NCI-H146 treated with DMSO at 0.1 percent for 48 hours (cell line): ENCODE measurements around the gene FLNC.

Source experiments
- DNase-seq: peaks from one replicate; lab custom pipeline; 2025; ENCODE audit not compliant: unreplicated experiment; lab: John Stamatoyannopoulos, UW

The FLNC gene

DNA sequence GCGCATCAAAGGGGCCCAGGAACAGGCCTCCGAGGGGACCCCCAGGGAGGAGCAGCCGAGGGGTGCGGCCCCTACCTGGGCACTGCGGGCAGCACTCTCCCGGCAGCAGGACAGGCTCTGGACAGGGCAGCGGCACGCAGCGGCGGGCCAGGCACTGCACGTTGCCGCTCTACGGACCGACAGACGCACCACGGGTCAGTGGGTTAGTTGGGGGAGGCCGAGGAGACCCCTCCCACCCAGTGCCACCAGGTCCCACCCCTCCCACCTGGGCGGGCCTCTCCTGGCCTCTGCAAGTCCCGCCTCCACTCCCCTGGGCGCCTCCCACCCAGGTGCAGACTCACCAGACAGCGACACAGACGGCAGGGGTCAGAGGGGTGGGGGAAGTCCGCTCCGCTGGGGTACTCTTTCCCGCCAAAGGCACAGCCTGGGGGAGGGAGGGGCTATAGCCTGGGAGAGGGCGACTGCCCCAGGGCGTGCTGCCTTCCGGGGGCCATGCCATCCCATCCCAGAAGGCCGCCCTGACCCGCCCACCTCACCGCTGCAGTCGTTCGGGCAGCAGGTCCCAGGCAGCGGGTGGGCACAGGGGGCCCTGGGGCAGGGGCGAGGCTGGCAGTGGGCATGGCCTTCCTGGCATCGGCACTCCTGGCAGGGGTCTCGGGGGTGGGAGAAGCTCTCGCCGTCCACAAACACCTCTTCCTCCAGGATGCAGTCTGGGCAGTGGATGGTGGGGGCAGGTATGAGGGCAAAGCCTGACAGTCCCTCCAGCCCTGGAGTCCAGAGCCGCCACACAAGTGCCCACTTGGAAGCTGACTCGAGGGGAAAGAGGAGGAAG lies 61.1 kb downstream of the FLNC start:
- peak; percentile 14 for DNase-seq

DNA sequence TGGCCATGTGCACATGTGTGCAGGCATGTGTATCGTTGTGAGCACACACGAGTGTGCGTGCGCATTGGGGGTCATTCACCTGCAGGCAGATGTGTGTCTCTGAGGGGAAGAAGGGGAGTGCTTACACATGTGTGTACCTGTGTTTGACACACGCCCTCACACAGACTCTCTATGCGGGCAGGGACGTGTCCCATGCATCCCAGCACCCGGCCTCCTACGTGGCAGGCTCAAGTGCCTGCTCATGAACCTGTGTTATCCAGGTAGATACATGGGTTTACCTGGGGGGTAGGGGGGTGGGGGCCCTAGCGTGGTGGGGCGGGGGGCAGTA lies 61.7 kb downstream of the FLNC start:
- DNase-seq: no peak

DNA sequence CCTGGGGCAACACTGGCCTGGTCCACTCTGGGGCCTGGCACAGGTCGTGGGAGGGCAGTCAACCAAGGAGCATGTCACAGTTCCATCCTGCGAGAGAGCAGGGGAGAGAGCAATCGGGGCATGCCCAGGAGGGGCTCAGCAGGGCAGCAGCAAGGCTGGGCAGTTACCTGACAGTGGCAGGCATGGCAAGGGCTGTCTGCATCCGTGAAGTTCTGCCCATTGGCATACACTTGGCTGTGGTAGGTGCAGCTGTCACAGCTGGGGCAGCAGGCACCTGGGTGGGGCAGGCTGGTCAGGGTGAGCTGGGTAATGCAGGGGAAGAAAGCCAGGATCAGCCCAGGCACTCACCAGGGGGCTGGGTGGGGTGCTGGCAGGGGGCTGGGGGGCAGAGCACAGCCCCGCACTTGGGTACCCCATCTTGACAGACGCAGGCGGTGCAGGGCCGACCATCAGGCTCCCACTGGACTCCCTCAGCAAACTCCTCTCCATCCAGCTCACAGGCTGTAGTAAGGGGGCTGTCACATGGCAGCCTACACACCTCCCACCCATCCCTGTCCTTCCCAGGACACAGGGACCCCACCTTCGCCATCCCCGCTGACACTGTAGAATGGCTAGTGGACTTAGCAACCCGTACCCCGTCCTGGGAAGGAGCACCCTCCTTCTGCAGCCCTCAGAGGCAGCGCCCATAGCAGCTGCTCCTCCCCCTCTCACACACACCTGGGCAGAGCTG lies 62.5 kb downstream of the FLNC start:
- DNase-seq: no peak

DNA sequence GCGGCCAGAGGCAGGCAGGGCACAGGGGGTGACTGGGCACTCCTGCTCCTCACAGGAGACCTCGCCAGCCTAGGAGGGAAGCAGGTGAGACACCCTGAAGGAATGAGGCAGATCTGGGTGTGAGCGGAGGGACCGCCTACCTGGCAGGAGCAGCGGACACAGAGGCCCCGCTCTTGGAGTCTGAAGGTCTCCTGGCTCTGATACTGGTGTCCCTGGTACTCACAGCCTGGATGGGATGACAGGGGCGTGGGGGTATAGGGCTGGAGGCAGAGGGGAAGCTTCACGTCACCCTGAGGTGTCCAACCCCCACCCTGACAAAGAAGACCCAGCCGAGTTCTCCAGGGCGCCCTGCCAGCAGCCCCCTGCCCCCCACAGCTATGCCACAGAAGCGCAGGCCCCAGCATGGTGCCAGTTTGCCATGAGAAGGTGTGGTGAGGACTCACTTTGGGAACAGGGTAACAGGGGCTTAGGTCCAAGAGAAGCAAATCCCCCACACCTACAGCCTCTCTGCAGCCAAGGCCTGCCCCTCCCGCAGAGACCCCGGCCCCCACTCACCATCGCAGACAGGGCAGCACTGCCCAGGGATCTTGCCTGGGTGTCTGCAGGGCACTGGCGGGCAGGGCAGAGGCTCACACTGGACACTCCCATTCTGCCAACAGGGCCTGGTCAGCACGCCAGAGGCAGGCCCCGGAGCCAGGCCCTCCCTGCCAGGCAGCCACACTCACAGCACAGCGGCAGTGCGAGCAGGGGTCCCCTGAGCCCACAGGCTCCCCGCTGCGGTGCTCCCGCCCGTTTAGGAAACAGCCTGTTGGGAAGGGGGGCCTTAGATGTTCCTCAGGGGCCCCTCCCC lies 63.3 kb downstream of the FLNC start:
- no peak for DNase-seq

DNA sequence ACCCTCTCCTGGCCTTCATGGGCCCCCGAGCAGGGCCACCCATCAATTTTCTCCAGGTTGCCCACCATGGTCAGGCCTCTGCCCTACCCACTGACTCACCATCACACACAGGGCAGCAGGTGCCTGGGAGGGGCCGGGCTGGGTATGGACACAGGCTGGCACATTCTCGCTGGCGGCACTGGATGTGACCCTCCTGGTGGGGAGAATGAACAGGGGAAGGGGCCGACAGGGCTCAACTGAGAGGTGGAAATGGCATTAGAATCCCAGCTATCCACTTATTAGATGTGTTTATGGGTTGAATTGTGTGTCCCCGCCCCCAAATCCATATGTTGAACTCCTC lies 63.9 kb downstream of the FLNC start:
- no peak for DNase-seq

DNA sequence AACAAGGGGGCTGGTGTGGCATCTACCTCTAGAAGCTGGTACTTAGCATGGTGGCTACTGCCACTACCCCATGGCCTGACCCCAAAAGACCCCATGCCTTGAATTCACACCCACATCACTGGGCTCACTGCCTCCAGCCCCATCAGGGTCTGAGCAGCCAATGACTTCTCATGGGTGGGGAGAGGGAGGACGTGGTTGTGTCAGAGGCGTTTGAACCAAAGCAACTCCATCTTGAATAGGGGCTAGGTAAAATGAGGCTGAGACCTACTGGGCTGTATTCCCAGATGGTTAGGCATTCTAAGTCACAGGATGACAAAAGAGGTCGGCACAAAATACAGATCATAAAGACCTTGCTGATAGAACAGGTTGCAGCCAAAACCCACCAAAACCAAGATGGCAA lies 65.1 kb downstream of the FLNC start:
- DNase-seq: no peak

DNA sequence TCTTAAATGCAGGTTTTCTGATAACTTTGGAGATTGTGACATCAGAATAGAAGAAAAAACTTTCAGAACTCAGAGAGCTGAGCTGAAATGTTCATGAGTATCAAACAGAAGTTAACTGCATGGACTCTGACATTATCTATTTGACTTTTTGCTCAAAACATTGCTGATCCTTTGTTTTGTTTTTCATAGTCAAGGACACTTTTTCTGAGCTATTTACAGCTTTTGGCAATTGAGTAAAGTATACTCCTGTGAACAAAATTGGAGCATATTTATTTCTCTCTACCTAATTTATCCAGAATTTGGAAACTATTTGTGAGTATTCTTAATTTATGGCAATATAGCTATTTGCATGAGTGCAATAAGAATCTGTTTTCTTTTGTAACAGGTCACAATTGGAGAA lies 69.2 kb downstream of the FLNC start:
- DNase-seq: no peak

DNA sequence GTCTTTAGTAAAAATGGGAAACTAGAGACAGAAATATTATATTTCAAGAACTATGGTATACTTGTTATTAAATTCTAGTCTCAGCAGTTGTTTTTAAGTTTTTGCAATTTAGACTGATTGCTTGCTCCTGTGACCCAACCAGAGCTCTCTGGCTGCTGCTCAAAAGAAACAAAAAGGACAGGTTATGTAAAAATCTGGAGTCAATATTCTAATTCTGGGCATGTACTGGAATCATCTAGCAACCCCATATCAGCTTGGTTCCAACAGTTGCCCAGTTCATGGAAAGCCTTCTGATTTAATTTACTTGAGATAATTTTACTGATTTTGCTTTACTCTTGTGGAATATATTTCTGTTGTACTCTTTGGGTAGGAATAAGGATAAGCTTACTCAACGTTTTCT lies 70.0 kb downstream of the FLNC start:
- DNase-seq: no peak

DNA sequence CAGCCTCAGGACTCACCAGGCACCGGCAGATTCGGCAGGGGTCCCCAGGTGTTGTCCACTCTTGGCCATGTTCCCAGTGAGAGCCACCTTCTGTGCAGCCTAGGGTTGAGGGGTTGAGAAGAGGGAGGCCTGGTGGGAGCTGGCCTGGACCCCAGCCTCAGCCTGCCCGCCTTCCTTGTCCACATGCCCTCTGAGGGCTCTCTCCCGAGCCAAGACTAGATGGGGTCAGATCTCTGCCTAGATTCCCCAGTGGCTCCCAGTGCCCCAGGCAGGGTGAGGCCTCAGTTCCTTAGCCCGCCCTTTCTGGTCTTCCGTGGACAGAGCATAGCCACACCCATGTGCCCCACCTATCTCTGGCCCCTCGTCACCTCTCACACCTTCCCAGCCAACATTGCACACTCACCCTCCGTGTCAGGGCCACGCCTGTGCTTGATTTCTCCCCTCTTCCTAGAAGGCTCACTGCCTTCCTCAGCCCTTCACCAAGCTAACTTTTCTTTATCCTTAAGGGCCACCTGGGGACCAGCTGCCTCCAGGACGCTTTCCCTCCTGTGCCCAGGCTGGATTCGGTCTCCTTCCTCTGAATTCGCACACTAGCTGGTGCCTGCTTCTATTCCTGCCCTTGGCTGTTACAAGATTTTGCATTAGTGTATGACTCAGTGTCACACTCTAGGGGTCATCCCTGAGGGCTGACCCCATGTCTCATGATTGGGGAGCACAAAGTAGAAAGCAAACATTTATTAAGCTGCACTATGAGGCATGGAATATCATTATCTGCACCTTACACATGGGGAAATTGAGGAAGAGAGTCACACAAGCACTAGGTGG lies 72.8 kb downstream of the FLNC start:
- no peak for DNase-seq

DNA sequence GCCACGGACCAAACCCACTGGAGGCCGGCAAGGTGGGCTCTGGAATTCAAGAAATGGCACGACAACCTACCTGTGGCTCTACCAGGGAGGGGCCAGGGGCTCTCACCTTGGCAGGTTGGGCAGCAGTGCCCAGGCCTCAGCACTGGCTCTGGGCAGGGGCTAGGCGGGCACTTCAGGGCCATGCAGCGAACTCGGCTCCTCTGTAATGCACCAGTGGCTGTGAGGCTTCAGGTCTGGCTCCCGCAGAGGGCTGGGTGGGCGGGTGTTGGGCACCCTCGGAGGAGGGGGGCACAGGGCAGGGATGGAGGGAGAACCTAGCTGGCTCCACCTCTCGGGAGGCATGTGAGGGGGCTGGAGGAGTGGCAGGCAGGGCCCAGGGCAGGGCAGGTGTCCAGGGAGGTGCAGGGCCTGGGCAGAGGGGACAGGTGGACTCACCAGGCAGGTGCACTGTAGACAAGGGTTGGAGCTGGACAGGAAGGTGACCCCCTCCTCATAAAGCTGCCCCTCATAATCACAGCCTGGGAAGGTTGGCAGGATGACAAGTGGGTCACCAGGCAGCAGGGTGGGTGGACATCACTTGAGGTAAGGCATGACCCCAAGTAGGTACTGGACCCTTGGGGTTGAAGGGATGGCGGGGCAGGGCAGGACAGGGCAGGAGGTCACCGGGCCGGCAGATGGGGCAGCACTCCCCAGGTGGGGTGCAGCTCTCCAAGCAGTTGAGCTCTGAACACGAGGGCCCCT lies 73.6 kb downstream of the FLNC start:
- no peak for DNase-seq

DNA sequence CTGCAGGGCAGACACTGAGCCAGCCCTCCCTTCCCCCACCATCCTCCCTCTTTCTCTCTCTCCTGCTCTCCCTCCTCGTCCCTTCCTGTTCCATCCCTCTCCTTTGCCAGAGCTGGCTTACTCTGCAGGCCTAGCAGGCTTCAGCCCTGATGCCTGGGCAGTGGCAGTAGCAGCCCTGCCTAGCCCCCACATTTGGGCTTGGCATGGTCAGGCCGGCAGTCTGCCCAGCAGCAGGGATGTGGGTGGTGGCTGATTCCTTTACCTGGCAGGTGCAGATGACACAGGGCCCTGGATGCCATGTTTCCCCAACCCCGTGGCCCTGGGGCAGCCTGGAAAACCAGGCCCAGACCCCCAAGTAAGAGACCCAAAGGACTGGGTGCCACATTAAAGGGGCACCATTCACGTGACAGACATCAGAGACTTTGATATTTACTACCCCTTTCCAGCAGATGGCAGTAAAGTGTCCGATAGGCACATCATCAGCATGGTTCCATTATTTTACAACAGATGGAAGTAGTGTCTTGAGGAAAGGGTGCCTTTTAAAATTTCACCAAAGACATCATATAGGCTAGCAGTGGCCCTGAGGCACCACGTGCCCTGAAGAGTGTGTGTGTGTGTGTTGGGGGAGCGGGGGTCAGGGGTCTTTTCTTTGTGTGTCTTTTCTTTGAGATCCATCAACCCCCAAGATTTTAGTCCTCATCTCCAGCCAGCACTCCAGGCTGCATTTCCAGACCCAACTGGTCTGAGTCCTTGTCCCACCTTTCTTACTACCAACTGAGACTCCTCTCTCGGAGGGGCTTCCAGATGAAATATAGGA lies 74.4 kb downstream of the FLNC start:
- peak; percentile 47 for DNase-seq

DNA sequence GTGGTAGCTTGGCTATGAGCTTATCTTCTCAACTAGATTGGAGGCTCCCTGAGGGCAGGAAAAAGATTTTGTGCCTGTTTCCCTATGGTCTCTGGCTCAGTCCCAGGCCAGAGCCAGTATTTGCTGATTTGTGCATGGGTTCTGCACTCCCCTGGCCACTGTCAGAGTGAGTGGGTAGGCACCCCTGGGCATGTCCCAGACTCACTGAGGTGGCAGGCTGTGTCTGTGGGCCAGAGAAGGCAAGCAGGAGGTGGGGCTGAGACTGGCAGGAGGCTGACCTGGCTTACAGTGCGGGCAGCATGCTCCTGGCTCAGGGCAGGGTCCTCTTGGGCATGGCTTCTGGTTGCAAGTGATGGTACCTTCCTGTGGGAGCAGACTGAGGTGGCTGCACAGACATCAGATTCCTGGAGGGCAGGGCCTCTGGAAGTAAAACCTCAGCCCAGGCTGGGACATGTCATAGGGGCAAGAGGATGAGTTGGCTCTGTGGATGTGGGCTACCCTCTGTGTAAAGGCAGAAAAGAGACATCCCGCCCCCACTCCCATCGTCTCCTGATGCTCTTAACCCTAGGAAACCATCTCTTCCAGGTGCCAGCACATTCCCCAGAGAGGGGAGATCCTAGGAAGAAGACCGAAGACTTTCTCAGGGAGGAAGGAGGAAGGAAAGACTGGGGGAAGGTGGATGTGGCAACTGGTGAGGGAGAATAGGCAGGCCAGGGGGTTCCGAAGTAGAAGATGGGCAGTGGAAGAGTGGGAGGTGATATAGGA lies 76.0 kb downstream of the FLNC start:
- no peak for DNase-seq

DNA sequence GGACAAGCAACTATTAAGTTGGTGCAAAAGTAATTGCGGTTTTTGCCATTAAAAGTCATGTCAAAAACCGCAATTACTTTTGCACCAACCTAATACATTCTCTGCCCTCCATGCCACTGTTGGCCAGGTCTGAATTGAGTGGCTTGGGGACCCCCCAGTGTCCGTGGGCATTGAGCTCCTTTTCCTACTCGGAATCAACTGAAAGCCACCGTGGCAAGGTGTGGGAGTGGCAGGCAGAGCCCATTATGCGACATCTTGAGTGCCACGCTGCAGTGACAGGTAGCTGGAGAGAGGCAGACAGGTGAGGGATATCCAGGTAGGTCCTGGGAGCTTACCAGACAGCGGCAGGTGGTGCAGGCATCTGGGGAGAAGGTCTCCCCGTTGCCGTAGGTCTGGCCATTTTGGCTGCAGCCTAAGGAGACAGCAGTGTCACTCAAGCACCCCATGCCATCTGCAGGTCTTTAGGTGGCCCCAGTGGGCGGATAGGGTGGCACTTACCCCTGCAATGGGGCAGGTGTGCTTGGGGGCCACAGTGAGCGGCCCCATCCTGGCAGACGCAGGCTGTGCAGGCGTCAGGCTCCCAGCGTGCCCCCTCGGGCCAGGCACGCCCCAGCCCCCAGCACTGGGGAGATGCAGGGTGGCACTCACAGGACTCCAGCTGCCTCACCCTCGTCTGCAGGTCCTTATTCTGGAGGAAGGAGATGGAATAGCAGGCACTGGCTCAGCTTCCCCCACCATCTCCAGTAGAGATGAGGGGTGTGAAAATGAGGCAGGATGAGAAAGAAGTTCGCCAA lies 76.8 kb downstream of the FLNC start:
- no peak for DNase-seq
